GM18526 (cell line): ENCODE measurements around the gene CREB1.

ENCODE experiments used
- POLR2A ChIP-seq: IDR thresholded peaks from 3 replicates; pipeline ENCODE4 v1.6.1; 2011; ENCODE audit not compliant: insufficient read length; ENCODE audit errors: extremely low read depth

Gene CREB1

DNA sequence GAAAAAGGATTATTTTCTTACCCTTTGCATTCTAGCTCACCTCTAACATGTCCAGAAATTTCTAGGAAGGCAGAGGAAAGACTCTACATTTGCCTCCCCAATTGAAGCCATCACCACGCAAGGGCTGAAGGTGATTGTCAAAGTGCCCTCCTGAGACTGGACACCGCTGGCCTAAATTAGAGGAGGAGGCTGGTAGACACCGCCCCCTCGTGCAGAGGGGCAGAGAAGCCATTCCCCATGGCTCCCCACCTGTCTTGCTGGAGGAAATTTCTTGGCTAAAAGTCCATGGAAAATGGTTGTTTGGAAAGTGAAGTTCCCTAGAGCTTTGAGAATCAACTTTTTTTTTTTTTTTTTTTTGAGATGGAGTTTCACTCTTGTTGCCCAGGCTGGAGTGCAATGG is 31.3 kb upstream of the CREB1 start:
- TF ChIP-seq POLR2A, result no peak

DNA sequence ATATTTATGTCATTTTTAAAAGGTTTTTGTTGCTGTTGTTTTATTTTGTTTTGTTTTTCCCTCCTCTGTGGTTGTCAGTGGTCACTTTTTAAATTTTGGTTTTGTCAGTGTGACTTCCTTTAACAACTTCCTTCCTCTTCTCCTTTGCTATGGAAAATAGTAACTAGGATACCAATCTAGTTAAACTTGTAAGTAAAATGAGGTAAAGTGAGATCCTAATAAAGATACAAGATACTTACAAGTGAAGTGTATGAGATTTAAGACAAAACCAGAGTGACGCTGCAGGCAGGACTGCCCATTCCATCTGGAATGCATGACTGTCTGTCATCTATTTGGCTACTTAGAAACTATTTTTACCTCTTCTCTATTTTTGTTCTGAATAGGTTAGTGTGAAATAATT is 30.6 kb upstream of the CREB1 start:
- no peak for TF ChIP-seq POLR2A

DNA sequence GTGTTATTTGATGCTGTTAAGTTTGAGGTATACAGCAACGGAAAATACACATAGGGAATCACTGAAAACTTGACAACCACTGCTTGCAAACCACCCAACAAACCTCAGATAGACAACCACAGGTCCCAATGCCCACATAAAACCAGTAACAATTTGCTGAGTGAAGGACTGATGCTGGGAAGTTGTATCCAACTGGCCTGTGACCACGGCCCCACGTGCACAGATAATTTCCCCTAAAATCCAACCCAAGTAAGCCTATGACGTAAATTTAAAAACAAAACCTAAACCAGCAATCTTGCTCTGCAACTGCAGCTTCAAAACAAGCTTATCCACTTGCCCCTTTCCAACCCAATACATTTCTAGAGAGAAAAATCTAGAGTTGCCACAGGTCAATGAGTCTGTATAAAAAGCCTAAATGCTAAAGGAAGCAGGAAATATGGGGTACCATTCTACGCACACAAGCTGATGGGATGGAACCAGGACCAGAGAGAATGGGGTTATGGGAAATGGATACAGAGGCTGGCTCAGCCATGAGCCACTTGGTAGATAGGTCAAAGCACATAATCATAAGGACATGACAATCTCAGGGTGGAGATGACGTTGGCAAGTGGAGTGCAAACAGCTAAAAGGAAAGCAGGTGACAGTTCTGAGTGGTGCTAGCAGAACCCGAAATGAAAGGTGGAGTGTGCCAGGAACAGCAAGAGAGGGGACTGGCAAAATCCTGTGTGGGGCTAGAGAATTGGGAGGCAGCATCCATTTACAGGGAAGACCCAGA is 27.8 kb upstream of the CREB1 start:
- no peak for TF ChIP-seq POLR2A

DNA sequence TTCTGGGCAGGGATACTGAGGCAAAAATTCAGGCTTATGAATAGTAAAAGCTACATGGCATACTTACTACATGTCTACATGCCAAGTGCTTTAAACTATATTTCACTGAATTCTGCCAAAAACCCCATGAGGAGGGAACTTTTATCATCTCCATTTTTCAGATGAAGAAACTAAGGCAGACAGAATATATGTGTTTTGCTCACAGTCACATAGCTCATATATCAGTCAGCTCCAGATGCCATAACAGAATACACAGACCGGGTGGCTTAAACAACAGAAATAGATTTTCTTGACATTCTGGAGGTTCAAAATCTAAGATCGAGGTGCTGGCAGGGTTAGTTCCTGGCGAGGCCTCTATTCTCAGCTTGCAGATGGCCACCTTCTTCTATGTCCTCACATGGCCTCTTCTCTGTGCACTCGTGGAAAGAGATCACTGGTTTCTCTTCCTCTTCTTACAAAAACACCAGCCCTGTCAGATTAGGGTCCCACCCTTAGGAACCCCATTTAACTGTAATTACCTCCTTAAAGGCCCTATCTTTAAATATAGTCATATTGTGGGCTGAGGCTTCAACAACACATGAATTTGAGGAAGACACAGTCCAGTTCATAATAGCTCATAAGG is 27.1 kb upstream of the CREB1 start:
- TF ChIP-seq POLR2A, result no peak

DNA sequence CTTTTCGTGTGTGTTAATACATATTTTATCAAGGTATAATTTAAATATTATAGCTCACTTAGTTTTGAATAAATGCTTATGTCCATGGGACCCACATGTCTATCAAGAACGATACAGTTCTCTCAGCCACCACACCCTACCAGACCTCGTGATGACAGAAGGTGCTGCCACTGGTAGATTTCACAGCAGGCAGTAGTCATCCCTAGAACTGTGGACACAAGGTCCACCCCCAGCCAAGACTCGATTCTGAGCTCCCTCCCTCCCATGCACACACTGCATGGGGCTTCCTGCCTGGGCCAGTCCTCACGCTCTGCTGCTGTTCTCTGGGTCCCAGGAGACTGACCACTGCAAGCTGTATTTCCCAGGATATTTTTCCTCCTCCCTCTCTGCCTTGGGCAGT is 26.5 kb upstream of the CREB1 start:
- no peak for TF ChIP-seq POLR2A

DNA sequence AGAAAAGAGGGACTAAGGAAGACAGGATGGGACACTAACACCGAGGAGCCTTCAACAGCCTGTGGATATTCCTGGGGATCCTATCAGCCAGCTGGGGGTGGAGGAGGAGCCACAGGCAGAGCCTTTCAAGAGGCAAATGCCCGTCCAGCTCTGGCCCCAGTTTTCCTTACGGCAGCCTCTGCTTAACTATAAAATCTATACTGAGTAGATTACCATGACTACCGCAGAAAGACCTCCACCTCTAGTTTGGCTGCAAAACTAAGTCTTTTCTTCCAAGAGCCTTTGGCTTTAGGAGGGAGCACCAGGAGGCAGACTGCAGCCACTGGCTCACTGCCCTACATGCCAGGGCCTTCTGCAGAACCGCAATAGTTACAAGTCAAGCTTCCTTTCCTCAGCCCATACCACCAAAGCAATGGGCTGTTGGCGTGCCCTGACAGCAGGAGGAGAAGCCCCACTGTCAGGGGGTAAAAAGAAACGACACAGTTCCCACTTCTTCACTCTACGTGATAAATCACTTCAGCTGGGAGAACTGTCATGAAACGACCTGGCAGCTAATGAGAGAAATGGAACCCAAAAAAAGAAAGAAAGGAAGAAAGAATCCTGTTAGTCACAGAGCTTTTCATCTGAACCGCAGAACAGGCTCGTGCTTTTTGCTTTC is 25.1 kb upstream of the CREB1 start:
- TF ChIP-seq POLR2A, result no peak

DNA sequence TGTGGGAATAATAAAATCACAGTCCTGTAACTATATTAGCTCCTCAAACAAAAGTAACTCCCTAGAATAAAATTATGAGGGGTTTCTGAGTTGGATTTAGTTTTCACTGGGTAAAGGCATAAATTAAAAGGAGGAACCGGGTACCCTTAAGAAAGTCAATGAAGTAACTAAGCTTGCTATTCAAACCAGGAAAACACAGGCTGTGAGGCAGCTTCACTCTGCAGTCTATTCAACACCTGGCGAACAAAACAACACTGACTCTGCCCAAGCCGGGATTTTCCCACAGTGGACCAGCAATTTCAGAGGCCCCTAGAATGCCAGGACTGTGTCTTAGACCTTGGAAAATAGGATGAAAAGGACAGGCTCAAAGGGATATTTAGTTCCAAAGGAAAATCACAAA is 24.6 kb upstream of the CREB1 start:
- TF ChIP-seq POLR2A, result no peak

DNA sequence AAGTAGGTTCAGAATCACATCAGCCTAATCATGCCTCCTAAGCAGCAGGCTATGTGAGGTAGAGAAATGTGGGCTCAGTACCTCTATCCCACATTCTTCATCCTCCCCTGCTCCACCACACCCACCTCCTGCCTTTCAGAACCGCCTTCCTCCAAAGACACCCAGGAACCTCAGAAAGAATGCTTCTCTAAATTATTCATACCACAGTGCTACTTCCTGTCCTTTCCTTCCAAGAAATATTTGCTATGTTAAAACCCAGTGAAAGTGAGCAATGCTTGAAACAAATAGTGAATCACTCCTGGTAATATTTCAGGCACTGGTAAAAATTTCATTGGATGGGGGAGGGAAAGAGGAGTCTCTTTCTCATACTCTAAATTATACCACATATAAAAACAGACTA is 24.0 kb upstream of the CREB1 start:
- TF ChIP-seq POLR2A, result no peak

DNA sequence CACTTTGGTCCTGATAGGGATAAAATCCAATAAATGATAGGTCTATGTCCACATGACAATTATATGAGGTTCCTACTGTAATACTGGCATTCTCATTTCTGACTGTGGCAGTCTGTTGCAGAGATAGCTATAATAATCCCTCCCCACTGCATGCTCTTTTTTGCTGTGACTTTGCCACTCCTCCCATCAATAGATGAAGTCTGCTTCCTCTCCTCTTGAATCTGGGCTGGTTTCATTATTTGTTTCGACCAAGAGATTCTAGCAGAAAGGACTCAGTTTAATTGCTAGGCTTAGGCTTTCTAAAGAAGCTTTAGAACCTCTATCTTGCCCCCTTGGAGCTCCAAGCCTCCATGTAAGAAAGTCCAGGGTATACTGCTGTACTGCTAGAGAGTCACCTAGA is 23.3 kb upstream of the CREB1 start:
- no peak for TF ChIP-seq POLR2A

DNA sequence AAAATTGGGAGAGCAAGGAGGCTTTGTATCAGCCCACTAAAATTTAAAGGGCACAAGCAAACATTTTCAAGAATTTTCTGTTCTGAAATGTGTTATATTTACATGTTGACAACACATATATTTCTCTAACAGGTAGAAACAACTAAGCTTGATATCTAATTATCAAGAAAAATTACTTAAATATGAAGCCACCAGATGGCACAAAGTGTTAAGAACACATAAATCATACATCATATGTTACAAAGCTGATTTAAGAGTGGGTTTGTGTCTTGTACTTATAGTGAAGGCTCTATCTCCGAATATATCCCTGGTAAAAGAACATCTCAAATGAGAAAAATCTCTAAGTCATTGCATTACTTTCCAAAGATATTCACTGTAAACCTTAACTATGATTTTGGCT is 19.6 kb upstream of the CREB1 start:
- TF ChIP-seq POLR2A, result no peak

DNA sequence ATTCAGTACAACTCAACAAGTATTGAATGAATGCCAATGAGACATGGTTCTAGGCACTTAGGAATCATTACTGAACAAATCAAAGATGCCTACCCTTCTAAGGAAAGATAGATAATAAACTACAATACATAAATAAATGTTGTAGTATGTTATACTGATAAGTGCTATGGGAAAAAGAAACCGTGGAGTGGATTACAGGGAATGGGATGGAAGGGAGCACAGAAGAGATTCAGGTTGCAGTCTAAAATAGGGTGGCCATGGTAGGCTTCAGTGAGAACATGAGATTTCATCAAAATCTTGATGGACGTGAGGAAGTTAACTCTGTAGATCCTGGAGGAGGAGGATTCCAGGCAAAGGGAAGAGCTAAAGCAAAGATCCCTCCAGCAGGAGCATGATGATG is 17.9 kb upstream of the CREB1 start:
- no peak for TF ChIP-seq POLR2A

DNA sequence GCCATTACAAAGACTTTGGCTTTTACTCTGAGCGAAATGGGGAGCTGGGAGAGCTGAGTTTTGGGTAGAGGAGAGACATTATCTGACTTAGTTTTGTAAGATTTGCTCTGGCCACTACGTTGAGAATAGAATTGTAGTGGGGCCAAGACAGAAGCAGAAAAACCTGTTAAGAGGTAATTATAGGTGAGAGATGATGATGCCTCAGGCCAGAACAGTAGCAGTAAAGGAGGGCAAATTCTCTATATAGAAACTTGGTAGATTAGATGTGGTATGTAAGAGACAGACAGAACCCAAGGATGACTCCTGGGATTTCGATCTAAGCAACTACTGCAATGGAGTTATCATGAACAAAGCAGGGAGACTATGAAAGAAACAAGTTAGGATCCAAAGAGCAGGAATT is 17.4 kb upstream of the CREB1 start:
- TF ChIP-seq POLR2A, result no peak

DNA sequence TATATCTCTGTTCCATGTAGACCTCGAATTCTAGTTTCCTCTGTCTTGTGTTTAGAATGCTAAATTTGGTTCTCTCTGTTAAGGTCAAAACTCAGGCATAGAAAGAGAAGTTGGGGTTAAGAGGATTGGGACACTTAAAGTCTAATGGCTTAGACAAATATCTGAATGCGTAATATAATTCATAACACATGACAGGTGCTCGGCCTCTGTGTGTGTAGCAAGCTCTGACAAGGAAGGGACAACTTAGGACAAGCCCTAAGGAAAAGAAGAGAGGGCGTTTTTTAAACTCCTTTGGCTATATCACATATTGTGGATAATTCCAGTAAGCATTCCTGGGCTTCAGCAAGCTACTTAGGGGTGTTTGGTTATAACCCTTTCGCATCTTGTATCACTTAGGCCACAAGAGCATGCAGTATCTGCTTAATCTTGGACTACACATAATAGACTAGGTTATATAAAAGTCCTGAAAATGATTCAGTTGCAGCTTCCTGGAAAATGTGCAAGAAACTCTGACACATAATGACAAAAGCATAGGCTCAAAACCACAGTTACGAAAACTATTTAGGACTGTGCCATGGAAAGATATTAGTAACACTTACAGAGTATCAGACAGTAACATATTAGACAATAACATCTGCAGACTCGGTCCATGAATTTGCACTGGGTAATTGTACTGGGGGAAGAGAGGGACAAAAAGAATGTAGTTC is 16.1 kb upstream of the CREB1 start:
- no peak for TF ChIP-seq POLR2A

DNA sequence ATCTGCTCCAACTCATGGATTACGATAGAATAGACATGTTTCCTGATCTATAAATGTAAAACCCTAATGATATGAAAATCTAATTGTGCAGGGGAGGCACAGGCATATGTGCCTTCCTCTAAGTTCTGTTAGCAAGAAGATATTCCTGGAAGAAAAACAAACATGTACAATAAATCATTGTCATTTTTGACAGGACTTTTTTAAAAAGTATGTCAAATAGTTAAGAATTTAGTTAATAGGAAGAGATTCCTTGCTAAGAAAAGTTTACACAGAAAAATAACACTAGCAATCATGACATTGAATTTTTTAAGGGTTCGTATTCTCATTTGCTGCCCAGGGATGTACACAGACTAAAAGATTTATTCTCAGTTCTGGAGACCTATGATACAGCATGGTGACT is 15.3 kb upstream of the CREB1 start:
- no peak for TF ChIP-seq POLR2A

DNA sequence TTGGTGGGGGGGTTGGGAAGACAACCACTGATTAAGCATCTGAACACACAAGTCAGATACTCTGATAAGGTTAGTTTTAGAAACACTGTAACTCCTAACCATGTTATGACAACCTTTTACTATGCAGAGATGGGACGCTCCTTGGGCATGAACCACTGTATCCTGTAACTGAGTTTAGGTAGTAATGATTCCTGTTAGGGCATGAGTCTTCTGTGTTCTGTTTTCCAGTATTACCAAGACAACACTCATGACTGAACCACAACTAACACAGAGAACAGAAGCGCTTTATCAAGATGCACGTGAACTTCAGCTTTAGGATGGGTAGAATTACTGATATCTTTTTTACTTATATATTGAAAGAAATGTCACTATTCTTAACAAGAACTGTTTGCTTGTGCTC is 14.1 kb upstream of the CREB1 start:
- no peak for TF ChIP-seq POLR2A

DNA sequence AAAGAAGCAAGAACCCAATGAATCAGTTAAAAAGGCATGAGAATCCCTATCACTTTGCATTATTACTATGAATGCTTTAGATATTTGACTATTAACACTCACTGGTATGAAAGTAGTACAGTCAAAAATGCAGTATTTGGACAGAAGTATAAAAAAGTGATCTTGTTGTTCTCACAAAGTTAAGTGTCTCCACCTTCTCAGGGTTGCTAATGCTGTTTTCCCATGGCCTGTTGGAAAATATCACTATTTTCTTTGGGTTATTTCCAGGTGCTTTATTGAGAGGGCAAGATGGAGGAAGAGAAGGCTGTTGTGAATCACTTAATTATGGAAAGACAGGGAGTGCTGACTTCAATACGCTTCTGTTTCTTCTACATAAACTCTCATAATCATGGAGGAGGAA is 13.6 kb upstream of the CREB1 start:
- no peak for TF ChIP-seq POLR2A

DNA sequence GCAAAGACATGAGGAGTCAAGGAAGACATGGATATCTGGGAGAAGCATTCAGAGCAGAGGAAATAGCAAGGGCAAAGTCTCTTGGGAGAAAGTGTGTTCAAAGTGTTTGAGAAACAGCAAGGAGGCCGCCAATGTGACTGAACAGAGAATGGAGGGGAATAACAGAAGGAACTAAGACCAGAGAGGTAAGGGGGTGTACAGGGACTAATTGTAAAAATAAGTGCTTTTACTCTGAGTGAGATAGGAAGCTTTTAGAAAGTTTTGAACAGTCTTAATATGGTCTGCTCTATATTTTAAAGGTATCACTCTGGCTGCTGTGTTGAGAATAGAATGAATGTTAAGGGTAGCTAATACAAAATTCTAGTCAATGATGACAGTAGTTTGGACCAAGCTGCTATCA is 6.8 kb upstream of the CREB1 start:
- TF ChIP-seq POLR2A, result no peak

DNA sequence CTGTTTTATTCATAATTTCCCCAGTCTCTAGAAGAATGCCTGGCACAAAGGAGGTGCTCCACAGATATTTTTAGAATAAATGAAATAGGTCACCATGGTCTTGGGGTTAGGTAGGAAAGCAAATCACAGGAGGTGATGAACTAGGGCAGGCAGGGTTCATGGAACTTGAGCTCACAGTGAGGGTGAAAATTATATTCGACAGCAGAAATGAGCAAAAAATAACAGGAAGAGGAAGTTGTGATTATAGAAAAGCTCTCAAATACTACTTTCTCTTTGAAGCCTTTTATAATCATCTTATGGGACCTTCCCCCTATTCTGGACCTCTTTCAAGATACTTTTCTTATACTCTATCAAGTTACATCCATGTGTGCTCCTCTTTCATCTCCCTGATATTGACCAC is 4.5 kb upstream of the CREB1 start:
- no peak for TF ChIP-seq POLR2A
